NCI-H1092 treated with DMSO at 0.1 percent for 48 hours (cell line): Measurements from ENCODE around the gene LAMA5.

Experiments
- DNase-seq: peaks from one replicate; lab custom pipeline; 2025; lab: John Stamatoyannopoulos, UW

Gene LAMA5

GRCh38 chr20:62326559-62326958 lies 40.6 kb downstream of the LAMA5 start:
- DNase-seq = no peak

GRCh38 chr20:62325172-62325905 lies 41.8 kb downstream of the LAMA5 start:
- no peak for DNase-seq

- no peak for DNase-seq
These were observed 42.9 kb downstream of the LAMA5 start for GRCh38 chr20:62323980-62324906.

- no peak for DNase-seq
These were observed 43.7 kb downstream of the LAMA5 start for GRCh38 chr20:62323146-62323979.

- DNase-seq = no peak
These were observed 44.5 kb downstream of the LAMA5 start for GRCh38 chr20:62322492-62323041.

GRCh38 chr20:62321975-62322374 lies 45.1 kb downstream of the LAMA5 start:
- DNase-seq = no peak

- DNase-seq = no peak
These were observed 45.6 kb downstream of the LAMA5 start for GRCh38 chr20:62321521-62321948.

- DNase-seq = no peak
These were observed 46.3 kb downstream of the LAMA5 start for GRCh38 chr20:62320581-62321354.

- DNase-seq = no peak
These were observed 47.7 kb downstream of the LAMA5 start for GRCh38 chr20:62319346-62319909.

GRCh38 chr20:62318400-62319345 lies 48.4 kb downstream of the LAMA5 start:
- DNase-seq = no peak

- no peak for DNase-seq
These were observed 49.9 kb downstream of the LAMA5 start for GRCh38 chr20:62317167-62317655.

GRCh38 chr20:62316331-62317166 lies 50.6 kb downstream of the LAMA5 start:
- no peak for DNase-seq

GRCh38 chr20:62315773-62316172 lies 51.3 kb downstream of the LAMA5 start:
- DNase-seq = no peak

GRCh38 chr20:62314711-62315302 lies 52.3 kb downstream of the LAMA5 start:
- DNase-seq = no peak

GRCh38 chr20:62314339-62314638 lies 52.8 kb downstream of the LAMA5 start:
- DNase-seq = no peak

- no peak for DNase-seq
These were observed 53.4 kb downstream of the LAMA5 start for GRCh38 chr20:62313460-62314338.

- DNase-seq = no peak
These were observed 54.1 kb downstream of the LAMA5 start for GRCh38 chr20:62313021-62313420.
